ENCODE results near the gene SPATC1L. TPM values are rescaled to one million over a fixed set of nuclear protein-coding genes. Genes with fewer than 3 reads are reported as not detected.

SPATC1L gene
- total and polyA plus RNA-seq, 2 of the 8 experiments (the other 6 are each of a cell fraction or from before 2014, with no cell fraction given): 24.9 to 50.0 TPM

DNA sequence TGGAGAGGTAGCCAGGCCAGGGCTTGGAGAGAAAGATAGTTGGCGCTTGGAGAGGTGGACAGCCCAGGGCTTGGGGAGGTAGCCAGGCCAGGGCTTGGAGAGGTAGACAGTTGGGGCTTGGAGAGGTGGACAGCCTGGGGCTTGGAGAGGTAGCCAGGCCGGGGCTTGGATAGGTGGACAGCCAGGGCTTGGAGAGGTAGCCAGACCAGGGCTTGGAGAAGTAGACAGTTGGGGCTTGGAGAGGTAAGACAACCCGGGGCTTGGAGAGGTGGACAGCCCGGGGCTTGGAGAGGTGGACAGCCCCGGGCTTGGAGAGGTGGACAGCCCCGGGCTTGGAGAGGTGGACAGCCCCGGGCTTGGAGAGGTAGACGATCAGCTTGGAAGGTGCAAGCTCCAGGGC is 36.6 kb upstream of the SPATC1L start (continued):
- TF ChIP-seq CHD7 (IDR thresholded peaks at IDR 0.05; ENCODE audit: insufficient replicate concordance, low read length): no peak
- TF ChIP-seq RXRA (IDR thresholded peaks at IDR 0.05; ENCODE audit: insufficient read depth, low read depth, low read length): no peak
- no peak for TF ChIP-seq EGR1 (IDR thresholded peaks at IDR 0.05; ENCODE audit: borderline replicate concordance, low read depth, low read length)
- no peak for TF ChIP-seq SIX5 (IDR thresholded peaks at IDR 0.05; ENCODE audit: low read depth, low read length)
- TF ChIP-seq, protein P1, sequence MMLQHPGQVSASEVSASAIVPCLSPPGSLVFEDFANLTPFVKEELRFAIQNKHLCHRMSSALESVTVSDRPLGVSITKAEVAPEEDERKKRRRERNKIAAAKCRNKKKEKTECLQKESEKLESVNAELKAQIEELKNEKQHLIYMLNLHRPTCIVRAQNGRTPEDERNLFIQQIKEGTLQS (IDR thresholded peaks at IDR 0.05; ENCODE audit: insufficient read depth, low read depth, low read length): no peak
- TF ChIP-seq CHD2 (IDR thresholded peaks at IDR 0.05; ENCODE audit: low read length): no peak
